Measurements from ENCODE around the gene CCT3.
"Not testable (repeated sequence)": the region's sequence is repeated elsewhere in the genome, so short reads cannot be mapped to it uniquely, and the experiment has no call there.

CCT3 gene

DNA sequence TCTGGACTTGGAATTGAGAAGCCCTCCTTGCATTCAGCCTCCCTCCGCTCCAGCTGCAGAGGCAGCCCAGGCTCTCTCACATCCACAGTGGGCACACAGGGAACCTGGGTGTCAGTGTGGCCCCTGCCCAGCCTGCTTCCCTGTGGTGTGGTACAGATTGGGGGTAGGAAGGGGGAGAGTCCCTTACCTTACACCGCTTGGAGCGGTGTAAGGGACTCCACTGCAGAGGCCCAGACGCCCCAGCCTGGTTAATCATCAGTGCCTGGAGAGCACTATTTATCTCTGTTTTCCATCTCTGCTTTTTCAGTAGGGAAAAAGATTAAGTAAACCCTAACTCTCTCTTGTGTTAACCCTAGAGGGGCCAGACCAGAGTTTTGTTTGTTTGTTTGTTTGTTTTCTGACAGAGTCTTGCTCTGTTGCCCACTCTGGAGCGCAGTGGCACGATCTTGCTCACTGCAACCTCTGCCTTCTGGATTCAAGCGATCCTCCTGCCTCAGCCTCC lies 30.1 kb upstream of the CCT3 start:
- DNase-seq (ENCODE audit: low read depth): no peak

DNA sequence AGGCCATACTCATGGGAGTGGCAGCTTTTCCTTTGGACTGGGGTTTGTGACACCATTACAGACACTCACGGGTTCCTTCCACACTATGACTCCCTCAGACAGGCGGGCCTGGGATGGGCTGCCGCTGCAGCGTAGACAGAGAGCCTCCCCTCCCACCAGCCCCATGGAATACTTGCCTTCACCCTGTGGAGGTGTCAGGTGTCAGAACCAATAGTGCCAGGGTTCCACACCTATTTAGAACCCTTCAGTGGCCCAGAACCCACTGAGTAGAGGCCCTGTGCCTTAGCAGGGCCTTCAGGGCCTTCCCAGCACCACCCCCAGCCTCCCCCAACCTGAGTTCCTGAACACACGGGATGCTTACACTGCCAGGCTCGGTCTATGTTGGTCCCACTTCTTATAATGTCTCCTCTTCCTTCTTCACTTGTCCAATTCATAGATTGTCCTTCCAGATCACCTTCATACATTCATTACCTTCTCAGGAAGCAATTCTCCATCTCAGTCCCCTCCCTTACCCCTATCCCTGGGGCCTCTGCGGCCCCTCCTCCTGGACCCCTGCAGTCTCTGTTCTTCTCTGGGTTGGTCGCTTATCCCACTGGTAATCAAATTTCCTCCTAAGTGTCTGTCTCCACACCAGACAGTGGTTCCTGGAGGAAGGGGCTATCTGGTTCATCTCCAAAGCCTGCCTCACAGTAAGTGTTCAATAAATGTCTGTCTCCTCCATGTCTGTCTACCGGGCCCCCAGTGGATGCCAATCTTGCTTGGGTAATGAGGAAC lies 29.5 kb upstream of the CCT3 start:
- DNase-seq (ENCODE audit: low read depth): no peak

DNA sequence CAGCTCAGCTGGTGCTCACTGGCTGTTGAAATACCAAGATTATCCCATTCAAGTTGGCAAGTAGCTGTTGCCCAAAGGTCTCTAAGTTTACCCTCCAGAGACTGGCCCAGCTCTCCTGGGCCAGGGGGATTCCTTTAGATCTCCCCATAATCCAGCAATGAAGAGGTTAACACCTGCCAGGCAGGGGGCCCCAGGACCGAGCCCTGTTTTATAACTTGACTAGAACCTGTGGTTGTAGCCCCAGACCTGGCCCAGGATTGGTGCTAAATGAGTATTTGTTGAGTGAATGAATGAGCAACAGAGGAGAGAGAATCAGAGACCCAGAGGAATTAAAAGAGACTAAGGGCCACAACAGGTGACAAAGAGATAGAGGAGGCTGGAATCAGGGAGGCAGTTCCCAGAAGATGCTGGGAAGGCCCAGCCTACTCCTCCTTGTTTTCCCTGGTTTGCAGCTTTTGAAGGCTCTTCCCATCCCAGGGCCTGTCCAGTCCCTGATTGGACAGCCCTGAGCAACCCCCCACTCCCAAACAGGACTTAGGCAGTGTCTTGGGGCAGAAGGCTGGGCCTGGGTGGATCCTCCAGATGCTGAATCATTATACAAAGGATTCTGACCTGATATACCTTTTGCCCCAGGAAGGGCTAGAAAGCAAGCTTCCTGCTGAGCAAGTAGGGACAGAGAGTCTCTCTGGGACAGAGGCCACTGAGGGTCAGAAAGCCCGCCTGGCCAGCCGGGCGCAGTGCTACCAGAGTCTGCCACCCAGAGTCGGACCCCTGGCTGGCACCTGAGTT lies 28.5 kb upstream of the CCT3 start:
- DNase-seq (ENCODE audit: low read depth): no peak

DNA sequence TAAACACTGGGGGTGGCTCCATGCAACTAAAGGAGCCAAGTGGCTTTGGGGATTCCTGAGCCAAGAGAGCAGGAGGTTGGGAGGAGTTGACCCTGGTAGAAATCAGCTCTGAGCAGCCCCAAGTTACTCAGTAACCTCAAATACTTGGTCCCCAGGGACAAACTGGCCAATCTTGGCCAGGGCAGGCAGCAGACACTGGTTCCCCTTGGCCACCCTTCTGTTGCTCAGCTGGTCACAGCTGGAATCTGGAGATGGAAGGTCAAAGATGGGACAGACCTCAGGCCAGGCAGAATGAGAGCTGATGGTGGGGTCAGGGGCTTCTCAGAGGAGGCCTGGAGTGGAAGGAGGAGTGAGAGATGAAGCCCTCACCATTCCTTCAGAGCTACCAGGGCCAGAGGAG lies 27.7 kb upstream of the CCT3 start:
- DNase-seq (ENCODE audit: low read depth): no peak

DNA sequence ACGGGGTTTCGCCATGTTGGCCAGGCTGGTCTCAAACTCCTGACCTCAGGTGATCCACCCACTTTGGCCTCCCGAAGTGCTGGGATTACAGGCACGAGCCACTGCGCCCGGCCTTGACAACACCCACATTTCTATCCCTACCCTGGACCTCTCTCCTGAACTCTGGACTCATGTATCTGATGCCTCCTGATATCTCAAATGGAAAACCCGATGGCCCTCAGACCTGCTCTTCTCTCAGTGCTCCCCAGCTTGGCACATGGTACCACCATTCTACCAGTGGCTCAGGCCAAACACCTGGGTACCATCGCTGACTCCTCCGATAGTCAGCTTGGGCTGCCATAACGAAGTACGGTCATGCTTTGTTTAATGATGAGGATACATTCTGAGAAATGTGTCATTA lies 22.4 kb upstream of the CCT3 start:
- no peak for DNase-seq (ENCODE audit: low read depth)

DNA sequence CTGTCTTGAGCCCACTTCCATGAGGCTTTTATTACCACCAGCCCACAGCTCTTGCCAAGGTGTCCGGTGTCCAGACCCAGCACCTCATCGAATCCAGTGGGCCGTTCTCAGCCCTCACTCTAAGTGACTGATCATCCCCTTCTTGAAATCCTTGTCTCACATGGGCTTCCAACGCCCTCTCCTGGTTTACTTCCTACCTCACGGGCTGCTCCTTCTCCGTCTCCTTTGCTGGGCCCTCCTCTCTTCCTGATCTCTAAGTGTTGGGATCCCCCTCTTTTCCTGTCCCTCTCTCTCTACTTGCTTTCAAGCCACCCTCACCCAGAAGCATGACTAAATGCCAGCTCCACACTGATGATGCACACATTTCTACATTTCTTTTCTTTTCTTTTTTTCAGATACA lies 21.9 kb upstream of the CCT3 start:
- no peak for DNase-seq (ENCODE audit: low read depth)

DNA sequence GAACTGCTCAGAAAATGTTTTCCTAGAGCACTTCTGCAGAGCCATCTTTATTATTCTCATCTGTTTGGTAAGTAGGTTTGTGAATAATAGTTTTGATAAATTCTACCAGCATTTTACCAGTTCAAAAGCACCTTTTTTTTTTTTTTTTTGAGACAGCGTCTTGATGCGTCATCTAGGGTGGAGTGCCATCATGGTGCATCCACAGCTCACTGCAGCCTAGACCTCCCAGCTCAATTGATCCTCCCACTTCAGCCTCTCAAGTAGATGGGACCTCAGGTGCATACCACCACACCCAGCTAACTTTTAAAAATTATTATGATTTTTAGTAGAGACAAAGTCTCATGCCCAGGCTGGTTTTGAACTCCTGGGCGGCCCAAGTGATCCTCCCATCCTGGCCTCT lies 21.2 kb upstream of the CCT3 start:
- no peak for DNase-seq (ENCODE audit: low read depth)

DNA sequence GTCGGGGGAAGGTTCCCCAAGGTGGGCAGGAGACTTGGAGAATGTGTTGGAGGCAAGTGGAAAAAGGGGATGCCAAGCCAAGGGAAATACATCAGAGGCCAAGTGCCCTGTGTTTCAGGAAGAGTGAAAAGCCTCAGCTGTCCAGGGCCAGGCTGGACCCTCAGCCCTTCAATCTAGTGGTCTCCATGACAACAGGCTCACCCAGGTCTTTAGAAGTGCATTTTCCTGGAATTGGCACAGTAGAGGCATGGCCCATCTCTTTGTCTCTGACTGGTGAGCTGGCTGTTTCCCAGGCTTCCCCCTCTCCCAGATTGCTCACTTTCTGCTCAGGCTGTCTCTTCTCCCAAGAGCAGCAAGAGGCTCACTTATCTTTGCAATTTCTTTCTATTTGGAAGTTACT lies 20.5 kb upstream of the CCT3 start:
- DNase-seq (ENCODE audit: low read depth): no peak

DNA sequence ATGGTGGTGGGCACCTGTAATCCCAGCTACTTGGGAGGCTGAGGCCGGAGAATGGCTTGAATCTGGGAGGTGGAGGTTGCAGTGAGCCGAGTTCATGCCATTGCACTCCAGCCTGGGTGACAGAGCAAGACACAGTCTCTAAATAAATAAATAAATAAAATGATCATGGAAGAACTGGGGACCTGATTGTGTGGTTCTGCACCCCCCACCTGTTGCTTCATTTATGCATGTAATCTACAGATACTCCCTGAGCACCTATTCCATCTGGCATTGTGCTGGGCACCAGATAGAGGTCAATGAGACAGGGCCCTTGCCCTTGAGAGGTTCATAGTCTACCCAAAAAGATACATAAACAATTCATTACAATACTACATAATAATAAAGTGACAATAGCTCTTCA lies 19.9 kb upstream of the CCT3 start:
- no peak for DNase-seq (ENCODE audit: low read depth)

DNA sequence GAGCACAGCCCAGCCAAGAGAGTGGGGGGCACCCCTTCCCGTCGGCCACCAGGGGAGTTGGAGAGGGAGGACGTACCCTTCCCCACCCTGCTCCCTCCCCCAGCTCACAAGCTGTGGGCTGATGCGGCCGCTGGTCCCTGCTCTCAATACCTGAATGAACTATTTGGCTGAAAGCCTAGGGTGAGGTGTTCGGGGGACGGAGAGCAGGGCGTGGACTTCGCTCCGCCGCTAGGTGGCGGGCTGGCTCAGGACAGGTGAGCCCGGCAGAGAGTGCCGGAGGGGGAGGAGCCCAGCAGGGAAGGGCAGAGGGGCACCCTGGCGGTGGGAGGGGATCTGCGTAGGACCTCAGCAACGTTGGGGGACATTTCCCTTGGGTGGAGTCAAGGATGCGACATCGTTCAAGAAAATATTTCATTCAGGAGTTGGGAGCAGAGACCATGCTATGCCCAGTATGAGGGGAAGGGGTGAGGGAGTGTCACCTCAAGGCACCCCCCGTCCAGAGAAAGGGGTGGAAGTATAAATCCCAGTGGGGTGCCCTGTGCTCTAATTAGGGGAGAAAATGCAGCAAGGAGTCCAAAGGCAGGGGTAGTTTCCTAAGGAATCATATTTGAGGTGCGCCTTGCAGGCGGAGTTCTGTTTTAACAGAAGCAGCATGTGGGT lies 18.9 kb upstream of the CCT3 start:
- DNase-seq (ENCODE audit: low read depth): peak; percentile 47

DNA sequence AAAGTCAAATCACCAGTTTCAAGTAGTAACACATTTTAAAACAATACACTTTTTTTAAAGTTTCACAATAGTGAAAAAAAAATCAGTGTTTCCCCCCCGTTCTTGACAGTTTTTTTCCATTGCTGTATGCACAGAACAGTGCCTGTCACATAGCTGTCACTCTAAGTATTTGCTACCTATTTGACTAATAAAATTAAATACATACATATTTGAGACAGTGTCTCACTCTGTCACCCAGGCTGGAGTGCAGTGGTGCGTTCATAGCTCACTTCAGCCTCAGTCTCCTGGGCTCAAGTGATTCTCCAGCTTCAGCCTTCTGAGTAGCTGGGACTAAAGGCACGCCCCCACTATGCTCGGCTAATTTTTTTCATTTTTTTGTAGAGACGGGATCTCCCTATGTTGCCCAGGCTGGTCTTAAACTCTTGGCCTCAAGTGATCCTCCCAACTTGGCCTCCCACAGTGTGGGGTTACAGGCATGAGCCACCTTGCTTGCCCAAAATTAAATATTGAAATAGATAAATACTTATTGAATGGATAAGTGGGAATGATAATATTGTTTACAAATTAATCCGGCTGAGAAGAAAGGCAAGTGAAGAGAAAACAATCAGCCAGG lies 18.3 kb upstream of the CCT3 start:
- no peak for DNase-seq (ENCODE audit: low read depth)

DNA sequence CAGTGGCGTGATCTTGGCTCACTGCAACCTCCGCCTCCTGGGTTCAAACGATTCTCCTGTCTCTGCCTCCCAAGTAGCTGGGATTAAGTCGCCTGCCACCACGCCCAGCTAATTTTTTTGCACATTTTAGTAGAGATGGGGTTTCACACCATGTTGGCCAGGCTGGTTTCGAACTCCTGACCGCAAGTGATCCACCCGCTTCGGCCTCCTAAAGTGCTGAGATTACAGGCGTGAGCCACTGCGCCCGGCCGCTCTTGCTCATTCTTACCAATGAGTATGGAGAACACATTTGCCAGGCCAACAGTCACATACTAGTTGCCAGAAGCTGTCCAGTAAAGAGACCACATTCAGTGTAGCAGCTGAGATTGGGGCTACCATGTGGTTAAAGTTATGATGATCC lies 14.4 kb upstream of the CCT3 start:
- DNase-seq (ENCODE audit: low read depth): not testable (repeated sequence)

DNA sequence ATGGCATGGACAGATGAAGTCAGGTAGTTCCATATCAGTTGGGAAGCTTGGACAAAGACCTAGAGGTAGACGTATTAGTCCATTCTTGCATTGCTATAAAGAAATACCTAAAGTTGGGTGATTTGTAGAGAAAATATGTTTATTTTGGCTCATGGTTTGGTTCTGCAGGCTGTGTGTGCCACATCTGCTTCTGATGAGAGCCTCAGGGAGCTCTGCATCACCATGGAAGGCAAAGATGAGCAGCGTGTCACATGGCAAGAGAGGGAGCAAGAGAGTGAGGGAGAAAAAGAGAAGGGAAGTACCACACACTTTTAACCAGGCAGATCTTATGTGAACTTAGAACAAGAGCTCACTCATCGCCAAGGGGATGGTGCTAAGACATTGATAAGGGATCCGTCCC lies 9.2 kb upstream of the CCT3 start:
- DNase-seq (ENCODE audit: low read depth): no peak

DNA sequence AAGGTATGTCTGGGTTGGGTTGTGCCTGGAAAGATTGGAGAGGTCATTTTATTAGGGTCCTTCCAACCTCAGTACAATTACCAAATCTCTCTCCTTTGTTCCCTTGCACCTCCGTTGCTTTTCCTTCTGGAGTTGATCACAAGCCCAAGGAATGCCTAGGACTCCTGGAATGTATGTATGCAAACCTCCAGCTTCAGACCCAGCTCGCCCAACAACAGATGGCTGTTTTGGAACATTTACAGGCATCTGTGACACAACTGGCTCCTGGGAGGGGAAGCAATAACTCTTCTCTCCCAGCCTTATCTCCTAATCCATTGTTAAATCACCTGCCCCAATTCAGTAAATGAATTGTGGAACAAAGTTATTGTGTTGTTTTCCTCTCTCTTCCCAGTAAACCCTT lies 8.5 kb upstream of the CCT3 start:
- DNase-seq (ENCODE audit: low read depth): no peak

DNA sequence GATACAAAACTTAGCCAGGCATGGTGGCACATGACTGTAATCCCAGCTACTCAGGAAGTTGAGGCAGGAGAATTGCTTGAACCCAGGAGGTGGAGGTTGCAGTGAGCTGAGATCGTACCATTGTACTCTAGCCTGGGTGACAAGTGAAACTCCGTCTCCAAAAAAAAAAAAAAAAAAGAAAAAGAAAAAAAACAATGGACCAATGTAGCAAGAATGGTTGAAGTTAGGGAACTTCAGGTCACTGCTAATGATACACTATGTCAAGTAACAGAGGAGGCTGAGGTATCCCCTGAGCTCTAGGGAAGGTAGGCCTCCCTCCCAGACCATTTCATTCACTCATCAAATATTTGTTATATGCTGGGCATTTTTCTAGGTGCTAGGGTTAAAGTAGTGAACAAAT lies 7.9 kb upstream of the CCT3 start:
- DNase-seq (ENCODE audit: low read depth): not testable (repeated sequence)

DNA sequence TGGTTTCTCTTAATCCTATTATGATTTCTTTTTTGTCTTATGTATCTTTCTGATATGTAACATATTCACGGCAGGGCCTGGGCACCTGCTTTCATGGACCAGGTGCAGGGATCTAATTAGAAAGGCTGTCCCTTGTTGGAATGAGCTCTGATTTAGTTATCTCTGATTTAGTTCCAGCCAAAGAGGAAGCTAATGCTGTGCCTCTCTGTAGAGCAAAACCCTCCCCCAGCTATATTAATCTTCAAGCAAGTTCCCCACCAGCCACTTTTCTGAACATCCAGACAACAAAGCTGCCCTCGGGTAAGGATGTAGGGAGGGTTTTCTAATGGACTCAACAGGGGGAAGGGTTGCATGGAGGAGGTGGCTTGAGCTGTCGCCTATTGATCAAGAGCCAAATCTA lies 6.3 kb upstream of the CCT3 start:
- no peak for DNase-seq (ENCODE audit: low read depth)

DNA sequence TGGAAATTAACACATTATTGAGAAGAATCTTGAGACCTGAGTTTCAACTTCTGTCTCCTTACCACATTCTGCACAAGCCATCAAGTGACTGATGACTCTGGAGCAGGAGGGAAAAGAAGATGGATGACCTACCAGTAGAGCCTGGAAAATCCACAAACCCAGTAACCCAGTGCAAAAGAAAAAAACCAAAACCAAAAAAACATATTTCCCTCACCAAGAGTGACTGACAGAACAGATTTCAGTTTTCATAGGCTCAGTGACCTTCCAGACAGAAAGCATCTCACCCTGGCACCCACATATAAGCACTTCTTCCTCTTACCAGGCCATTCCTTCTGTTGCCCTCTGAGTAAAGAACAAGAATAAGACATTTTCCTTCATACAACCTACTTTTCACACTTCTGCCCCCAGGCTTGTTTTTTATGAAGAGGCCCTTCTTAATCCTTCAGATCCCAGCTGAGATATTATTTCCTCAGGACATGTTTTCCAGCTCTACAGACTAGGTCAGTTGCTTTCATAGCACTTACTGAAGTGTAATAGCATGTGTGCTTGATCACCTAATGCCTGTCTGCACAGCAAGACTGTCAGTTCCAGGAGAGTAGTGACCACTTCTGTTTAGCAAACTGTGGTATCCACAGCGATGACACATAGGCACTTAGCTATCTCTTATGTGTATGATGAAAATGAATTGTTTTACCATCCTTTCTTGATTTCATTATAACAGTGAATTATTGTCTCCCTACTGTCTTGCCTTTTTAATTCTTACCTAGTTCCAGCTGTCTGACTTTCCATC lies 4.3 kb upstream of the CCT3 start:
- no peak for DNase-seq (ENCODE audit: low read depth)

DNA sequence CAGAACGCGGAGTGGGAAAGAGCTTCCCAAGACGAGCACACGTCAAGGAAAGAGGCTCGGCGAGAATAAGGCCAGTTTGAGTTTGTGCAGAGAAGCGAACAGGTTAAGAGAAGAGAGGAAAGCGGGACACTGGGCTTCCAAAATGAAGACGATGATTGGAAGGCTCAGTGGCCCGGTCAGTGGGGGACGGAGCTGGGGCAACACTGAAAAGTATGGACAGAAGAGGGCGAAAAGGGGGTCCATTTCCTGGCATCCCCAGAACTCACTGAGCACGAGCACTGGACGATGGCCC lies 258 bp downstream of the CCT3 start:
- DNase-seq (ENCODE audit: low read depth): no peak

DNA sequence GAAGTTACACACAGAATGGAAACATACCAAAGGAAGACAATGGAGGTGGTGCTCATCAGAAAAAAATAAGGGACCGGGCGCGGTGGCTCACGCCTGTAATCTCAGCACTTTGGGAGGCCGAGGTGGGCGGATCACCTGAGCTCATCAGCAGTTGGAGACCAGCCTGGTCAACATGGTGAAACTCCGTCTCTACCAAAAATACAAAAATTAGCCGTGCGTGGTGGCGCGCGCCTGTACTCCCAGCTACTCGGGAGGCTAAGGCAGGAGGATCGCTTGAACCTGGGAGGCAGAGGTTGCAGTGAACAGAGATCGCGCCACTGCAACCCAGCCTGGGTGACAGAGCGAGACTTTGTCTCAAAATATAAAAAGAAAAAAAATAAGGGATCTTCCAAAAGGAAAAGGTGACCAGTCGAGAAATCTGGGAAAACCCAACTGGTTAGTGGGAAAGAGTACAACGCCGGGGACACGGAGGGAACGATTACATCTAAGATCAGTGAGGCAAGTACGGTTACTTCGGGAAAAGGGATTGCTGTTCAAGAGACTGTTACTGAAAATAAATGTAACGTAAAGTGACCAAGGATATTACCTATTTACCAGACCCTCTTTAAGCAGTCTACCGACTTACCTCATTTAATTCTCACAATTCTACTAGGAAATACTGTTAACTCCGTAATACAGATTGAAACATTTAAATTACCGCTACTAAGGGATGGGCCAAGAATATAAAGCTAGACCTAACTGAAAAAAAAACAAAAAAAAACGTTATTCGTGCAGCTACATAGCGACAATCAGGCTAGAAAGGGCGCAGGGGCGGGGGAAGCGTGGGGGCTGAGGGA lies 822 bp downstream of the CCT3 start:
- DNase-seq (ENCODE audit: low read depth): no peak

DNA sequence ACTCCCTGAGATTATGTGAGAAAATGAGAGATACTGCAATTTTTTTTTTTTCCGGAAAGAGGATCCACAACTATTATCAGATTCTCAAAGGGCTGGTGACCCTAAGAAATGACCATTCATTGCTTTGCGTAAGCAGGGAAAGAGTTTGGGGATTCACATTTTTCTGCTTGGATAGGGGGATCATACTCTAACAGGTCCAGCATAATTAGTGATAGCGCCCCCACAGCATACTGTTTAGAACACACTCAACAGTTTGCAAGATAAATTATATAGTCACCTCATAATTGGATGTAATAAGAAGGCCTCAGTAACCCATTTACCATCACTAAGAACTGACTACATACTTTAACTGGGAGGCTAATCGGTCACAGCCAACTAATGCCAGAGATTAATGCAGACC lies 1.9 kb downstream of the CCT3 start:
- DNase-seq (ENCODE audit: low read depth): no peak

DNA sequence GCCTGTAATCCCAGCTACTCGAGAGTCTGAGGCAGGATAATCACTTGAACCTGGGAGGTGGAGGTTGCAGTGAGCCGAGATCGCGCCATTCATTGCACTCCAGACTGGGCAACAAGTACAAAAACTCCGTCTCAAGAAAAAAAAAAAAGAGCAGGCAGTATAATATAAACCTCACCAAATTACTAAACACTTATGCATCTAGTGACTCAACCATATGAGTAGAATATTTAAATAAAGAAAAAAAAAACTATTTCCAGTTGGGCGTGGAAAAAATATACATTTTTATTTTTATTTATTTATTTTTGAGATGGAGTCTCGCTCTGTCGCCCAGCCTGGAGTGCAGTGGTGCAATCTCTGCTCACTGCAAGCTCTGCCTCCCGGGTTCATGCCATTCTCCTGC lies 14.9 kb downstream of the CCT3 start:
- DNase-seq (ENCODE audit: low read depth): not testable (repeated sequence)

All from activated T-cell treated with anti-CD3 and anti-CD28 coated beads for 24 hours (primary cell).